HG03108 (cell line): ENCODE results near the gene TCF4.

Source experiments
- ATAC-seq: cut with Tn5 transposase; IDR thresholded peaks from one replicate; pipeline ENCODE4 v1.9.1; 2021; ENCODE audit warnings: moderate library complexity; ENCODE audit not compliant: unreplicated experiment

Gene TCF4

GRCh38 chr18:55268628-55269275 is 319.2 kb downstream of the TCF4 start:
- ATAC-seq: peak; percentile 43

GRCh38 chr18:55268151-55268601 is 319.8 kb downstream of the TCF4 start:
- ATAC-seq: peak; percentile 74

DNA sequence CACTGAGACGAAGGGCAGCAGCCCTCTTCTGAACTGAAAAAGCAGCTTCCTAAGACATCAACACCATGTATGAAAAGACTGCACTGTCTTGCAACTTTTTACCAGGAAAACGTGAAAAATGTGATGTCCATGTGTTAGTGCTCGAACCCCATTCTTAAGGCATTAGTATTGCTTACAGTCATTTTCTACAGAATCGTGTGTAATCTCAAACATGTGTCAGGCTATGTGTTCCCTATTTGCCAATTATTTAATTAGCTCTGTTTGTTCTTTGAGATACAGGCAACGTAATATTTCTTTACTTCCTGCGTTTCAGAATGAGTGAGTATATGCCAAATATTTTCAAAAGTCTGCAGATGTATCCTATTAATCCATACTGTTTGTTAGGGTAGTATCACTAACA is 321.0 kb downstream of the TCF4 start:
- no peak for ATAC-seq

DNA sequence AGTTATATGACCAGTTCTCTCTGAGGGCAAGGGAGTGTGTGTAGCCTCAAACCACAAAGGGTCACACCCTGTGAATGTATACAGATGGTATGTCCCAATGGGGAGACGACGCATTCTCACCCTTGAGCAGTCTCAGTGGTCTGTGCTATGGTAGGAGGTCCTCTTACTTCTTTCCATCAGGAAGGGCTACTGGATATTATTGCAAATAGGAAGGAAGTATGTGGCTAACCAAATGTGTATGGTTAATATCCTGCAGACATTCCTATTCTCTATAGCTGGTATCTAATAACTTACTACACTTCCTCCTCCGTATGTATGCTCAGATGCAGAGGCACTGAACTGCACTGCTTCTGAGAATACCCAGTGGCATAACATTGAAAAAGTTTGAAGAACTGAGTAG is 322.0 kb downstream of the TCF4 start:
- ATAC-seq: peak; percentile 37

DNA sequence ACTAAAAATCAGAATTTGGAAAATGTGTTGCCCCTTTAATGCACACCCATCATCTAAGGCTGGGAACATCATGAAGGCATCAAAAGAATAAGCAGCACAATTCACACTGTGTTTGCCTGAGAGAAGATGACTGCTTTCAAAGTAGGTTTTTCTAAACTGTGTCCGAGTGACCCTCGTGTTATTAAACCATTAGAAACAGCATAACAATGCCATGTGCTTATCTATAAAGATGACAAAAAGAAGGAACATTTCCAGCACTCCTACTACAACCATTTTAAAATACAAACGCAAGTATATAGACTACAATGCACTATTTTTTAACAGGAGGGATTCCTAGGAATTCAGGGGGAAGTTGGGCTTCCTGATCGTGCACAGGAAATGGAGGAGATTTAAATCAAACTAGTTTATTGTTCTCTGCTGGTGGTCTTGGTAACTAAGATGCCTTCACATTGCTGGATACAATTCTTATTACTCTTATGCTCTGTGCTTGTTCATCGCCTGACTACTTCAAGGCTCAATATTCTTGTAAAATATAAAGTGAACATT is 322.8 kb downstream of the TCF4 start:
- ATAC-seq: no peak

DNA sequence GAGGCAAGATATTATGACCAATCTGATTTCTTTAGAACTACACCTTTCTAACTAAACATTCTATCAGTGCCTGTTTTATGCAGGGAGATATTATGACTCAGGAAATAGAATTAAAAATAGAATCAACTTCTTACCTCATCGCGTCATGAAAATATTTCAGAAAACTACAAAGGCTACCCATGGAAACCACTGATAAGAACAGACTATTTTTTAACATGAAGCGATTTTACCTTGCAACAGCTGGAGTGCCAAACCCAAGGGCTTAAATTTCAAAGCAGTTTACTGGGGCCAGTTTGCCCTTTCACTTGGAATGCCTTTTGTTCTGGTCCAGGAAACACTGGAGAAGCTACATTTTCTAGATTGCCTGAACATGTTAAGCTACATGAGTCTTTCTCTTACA is 323.9 kb downstream of the TCF4 start:
- ATAC-seq: no peak

DNA sequence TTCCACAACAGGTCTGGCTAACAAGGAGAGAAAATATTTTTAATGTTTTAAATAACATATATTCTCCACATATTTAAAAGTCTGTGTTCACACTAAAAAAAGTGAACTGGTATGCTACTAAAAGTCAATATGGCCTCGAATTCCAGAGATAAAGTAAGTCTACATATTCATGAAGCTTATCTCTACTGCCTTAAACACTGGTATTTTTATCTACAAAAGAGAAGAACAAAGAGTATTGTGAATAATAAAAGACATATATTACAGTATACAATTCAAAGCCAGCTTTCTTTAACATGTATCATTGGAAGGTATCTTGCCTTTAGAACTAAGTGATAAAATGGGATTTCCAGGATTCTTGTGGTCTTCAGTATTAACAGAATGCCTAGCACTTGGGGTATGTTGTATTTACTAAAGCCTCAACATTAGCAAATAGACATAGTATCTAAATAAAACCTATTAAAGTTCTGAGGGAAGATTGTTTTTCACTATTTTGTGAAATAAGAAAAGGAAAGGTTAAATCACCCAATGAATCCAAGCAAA is 325.9 kb downstream of the TCF4 start:
- no peak for ATAC-seq

DNA sequence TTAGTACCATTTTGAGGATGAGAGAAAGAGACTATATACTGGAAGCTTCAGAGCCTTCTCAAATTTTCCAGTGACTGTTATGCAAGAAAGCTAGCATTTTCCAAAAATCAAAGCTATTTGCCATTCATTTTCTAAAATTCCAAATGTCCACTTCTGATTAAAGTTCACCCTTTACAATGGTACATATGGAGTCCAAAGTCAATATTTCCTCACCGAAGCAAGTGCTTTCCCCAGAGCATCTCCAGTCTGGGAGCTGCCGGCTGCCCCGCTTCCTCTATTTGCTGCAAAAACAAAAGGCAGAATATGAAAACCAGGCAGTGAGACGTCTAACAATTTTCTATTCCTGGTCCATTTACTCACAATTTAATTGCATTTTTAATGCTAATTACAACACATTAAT is 326.7 kb downstream of the TCF4 start:
- ATAC-seq: no peak

GRCh38 chr18:55258088-55258487 is 329.9 kb downstream of the TCF4 start:
- ATAC-seq: no peak

GRCh38 chr18:55256929-55257289 is 331.1 kb downstream of the TCF4 start:
- no peak for ATAC-seq

DNA sequence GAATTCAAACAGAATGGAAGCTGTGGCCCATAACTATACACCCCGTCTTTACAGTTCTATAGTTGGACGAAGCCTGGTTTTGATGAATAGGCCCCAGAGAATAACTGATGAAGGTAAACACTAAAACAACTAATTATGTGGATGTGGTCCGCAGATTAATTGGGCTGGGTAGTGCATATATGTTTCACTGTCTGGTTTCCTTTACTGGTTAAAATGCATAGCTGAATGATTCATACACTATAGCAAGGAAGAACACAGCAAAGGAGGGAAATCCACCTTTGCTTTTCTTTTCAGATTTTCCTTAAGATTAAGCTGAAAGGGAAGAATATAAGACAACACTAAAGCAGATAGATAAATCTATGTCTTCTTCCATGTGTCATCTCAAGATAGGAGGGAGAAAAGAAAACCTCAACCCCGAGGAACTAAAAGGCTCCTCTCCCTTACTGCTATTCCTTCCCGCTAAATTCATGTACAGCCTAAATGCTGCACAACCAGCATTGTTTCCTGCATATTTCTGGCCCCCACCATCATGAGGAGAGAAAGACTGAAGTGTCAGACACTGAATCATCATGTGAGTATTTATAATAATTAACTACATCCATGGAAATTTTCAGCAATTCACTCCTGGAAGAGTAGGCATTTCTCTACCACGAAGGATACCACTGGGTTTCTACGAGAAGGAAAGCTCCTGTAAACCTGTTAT is 331.6 kb downstream of the TCF4 start:
- no peak for ATAC-seq

DNA sequence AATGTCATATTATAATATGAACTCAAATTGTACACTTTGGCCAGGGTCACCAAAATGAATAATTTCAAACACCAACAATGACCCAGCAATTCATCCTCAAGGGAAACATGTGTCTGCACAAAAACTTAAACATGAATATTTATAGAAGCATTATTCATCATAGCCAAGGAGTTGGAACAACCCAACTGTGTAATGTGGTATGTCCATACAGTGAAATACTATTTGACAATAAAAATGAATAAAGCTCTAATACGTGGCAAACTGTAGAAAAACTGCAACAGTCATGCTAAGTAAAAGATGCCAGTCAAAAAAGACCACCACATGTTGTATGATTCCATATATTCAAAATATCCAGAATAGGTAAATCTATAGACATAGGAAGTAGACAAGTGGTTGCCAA is 334.2 kb downstream of the TCF4 start:
- ATAC-seq: no peak

- ATAC-seq: peak; percentile 47
These were observed 335.1 kb downstream of the TCF4 start for GRCh38 chr18:55252901-55253300.

GRCh38 chr18:55252053-55252675 is 335.8 kb downstream of the TCF4 start:
- ATAC-seq: no peak

DNA sequence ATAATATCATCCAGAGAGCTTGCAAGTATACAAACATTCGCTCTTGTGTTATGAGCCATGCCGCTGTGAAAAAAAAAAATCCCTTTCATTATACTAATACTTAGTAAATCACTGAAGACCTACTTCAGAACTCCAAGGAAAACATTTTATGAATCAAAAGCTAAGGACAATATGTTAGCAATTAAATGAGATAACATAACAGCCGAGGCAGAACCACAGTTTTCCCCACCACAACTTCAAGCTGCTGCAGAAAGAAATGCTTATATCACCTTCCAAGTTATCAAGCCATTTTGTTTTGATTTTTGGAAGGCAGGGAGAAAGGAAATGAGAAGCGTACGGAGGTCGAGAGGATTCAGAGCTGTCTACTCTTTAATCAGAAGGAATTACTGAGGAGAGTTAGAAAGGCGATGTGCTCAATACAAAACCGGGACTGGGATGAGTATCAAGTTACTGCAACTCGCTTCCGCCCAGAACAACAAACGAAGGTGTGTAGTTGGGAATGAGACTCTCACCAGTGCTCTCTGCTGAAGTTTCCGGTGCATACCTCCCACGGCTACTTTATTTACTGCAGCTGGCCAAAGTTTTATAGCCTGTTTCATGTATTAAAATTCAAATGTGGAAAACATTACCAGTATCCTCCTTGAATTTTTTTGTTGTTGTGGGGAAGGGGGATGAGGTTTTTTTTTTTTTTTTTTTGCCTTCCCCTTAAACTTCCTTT is 336.6 kb downstream of the TCF4 start:
- no peak for ATAC-seq

DNA sequence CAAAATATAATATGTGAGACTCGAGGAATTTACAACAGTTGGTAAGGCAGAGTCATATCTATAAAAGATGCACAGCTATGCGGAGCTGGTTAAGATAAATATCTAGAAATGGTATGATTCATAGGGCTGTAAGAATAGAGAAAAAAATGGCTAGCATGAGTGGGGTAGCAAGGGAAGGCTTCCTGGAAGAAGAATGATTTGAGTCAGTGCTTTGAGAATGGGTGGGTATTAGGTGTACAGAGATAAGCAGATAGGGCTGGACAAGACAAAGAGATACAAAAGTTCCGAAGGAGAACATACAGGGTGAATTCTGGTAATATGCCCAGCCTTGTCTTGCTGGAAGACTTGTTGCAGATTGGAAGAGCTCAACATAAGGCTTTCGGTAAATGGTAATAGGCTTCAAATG is 337.2 kb downstream of the TCF4 start:
- no peak for ATAC-seq

DNA sequence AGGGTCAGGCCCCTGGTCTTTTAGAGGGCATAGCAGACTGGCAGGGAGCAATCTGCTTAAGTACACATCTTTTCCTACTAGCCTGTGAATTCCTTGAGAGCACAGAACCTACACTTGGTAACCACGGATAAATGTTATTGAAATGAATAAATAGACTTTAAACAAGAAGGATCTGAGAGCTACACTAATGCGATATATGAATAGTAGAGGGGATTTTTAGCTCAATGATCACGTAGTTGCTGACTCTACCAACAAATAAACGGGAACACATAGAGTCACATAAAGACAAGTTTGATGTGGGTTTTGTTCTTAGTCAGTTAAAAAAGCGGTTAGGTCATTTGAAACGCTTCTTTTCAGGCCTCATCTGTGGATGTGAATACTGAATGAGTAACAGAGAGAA is 338.4 kb downstream of the TCF4 start:
- ATAC-seq: peak; percentile 28

GRCh38 chr18:55248495-55248894 is 339.5 kb downstream of the TCF4 start:
- no peak for ATAC-seq

- ATAC-seq: no peak
These were observed 341.0 kb downstream of the TCF4 start for GRCh38 chr18:55247032-55247431.

DNA sequence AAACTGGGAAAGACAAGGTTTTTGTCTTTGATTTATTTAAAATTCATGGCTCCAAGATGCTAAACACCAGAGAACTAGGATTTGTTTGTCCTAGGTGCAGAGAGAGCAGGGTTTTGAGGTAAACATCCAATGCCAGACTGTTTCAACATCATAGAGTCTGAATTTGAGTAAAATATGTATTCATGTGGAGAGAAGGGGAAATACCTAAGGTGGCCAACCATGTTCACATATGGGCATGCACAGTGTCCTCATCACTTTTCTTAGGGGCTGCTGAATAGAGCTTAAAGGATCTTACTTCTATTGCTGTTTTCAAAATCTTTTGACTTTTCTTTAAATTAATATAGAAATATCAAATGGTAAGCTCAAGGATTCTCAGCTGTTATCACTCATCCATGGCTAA is 341.7 kb downstream of the TCF4 start:
- no peak for ATAC-seq

DNA sequence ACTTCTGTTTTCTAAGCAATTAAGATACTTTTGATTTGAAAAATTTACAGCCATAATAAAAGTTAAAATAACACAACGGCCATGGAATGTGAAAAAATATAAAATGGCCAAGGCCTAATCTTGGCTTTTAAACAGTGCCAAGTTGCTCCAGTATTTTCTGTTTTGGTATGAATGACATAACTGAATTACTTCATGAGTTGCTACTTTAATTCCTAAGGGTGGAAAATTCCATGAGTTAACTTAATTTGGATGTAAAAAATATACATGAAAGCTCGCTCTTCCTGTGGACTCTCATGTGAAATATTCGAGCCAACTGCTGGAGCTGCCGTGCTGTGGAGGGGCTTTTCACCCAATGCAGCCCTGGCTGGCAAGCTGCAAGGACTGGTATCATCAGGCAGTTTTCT is 342.8 kb downstream of the TCF4 start:
- no peak for ATAC-seq
